Measurements from ENCODE around the gene NXN.

GRCh38 chr17:797236-797840 lies 182.2 kb downstream of the NXN start:
- TF ChIP-seq CTCF (conservative IDR thresholded peaks at IDR 0.05; ENCODE audit: low read depth, low read length) = no peak
- no peak for TF ChIP-seq EZH2 (IDR thresholded peaks at IDR 0.05; ENCODE audit: low read length, unreplicated experiment)
- no peak for TF ChIP-seq EZH2phosphoT487 (IDR thresholded peaks at IDR 0.05; ENCODE audit: borderline replicate concordance, low read length)
